Motor neuron (in vitro differentiated cells): ENCODE data around the gene NIPAL4. TPM values are rescaled to one million over a fixed set of nuclear protein-coding genes. Genes with fewer than 3 reads are reported as not detected.

Experiments used
- ATAC-seq, 8 experiments: fragments of 200-7000 bp; cut with Tn5 transposase; replicated peaks in 6 of 8; 2 replicates each; pipeline ENCODE4 v1.8.0; 2021; ENCODE audit warnings: mild to moderate bottlenecking in 8 of 8, moderate library complexity in 8 of 8
- H3K27ac ChIP-seq, 2 donors: fragments of 250-450 bp; sonication (Bioruptor Pico); 2 replicates each; pipeline ENCODE4 v1.9.0; 2021; ENCODE audit warnings: antibody characterized with exemption in 2 of 2, mild to moderate bottlenecking in 2 of 2, moderate library complexity in 1 of 2
- H3K4me1 ChIP-seq, 2 donors: fragments of 250-450 bp; sonication (Bioruptor Pico); replicated peaks in 1 of 2; 2 replicates each; pipeline ENCODE4 v1.6.1; 2021; ENCODE audit warnings: antibody characterized with exemption in 2 of 2, mild to moderate bottlenecking in 2 of 2, moderate library complexity in 1 of 2
- H3K4me3 ChIP-seq, 5 donors: fragments of 250-450 bp; sonication (Bioruptor Pico); 2 replicates each; pipeline ENCODE4 v1.9.0; 2021; ENCODE audit warnings: antibody characterized with exemption in 5 of 5, mild to moderate bottlenecking in 5 of 5, moderate library complexity in 4 of 5
- WGBS, 10 experiments: fragments of 450-650 bp; shearing (Covaris generic); methylation state at CpG; one replicate each; pipeline ENCODE4 v1.0.0; 2022; 5-methylcytosine and 5-hydroxymethylcytosine counted together
- in situ Hi-C, 9 experiments: fragments of 400-800 bp; cut with MboI; loops; one replicate each; pipeline ENCODE4 v1.15.0; 2021; ENCODE audit warnings: low sequenced_read_pairs in 9 of 9, low pct_unique_long_range_greater_than_20kb in 2 of 9; ENCODE audit not compliant: unreplicated experiment in 9 of 9
- total RNA-seq, 8 experiments: library from RNA; unstranded; fragments of 300-600 nt; gene quantifications; 2 replicates each; pipeline versions ENCODE4 v1.2.3 to v1.2.4, GENCODE V29; 2022

NIPAL4 gene
- total RNA-seq, 8 experiments from 2014 or later: 0.16 to 5.9 (median 0.62) TPM

DNA sequence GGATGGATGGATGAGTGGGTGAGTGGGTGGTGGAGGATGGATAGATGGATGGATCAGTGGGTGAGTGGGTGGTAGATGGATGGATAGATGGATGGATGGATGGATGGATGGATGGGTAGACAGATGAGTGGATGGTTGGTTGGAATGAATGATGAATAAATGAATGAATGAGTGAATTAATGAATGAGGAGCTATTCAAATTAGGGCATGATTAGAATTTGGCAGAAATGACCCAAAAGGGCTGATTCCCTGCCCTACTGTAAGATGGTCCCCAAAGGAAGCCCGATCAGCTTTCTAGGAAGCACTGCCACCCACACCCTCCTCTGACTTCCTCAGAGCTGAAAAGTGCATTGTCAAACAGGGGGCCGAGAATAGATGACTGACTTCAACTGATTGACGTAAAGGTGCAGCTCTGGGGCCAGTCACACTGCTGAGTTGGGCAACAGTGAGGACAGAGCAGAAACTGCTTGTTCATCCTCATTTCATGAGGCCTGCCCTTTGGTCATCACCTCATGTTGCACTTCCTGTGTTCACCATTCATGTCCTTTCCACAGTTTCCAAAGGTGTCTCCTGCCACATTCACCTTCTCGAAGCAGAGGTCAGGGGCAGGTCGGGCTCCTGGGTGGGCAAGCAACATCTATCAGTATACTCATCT, 34.3 kb downstream of the NIPAL4 start:
- Histone ChIP-seq H3K4me1 (peaks cover 0 to 3% of the 10 kb centered on the region in 2 donors), H3K27ac (no peak overlapping the region), H3K4me3 (no peak overlapping the region)
- no peak for ATAC-seq
- in situ Hi-C loops: loop anchor here in 2 of 9 experiments (25.0 kb wide), 2 partner anchors 157 to 218 kb away; a partner anchor contains a TSS
- WGBS, 10 experiments: 57 to 100% (median 89%) methylated on average over 1 to 4 of the region's 5 CpGs; no CpG with 5 or more reads in 1 of the 10 experiments

DNA sequence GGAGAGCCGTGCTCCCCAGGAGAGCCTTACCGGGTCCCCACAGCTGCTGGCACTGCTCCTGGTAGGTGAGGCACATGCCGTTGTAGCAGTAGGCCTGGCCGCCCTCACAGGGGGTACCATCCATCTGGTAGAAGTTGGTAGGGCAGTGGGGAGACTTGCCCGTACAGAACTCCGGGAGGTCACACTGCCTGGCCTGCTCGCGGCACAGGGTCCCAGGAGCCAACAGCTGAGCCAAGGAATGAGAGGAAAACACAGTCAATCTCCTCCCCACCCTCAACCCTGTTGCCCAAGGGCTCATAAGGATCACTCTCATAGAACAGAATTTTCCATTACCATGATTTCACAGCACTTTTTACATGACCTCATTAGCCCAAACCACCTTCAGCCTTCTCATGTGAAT, 36.9 kb downstream of the NIPAL4 start:
- WGBS, 10 experiments: 94 to 100% (median 100%) methylated on average over 1 to 3 of the region's 8 CpGs; no CpG with 5 or more reads in 7 of the 10 experiments
- H3K4me1 ChIP-seq: peaks cover 0 to 3% of the 10 kb centered on the region in 2 donors
- H3K4me3 ChIP-seq: no peak overlapping the region
- ATAC-seq: peak in 2 of 8 experiments; percentile 45 to 62
- no peak overlapping the region for H3K27ac ChIP-seq
- in situ Hi-C loops: loop anchor here in 2 of 9 experiments (25.0 kb wide), 2 partner anchors 160 to 215 kb away; a partner anchor contains a TSS

DNA sequence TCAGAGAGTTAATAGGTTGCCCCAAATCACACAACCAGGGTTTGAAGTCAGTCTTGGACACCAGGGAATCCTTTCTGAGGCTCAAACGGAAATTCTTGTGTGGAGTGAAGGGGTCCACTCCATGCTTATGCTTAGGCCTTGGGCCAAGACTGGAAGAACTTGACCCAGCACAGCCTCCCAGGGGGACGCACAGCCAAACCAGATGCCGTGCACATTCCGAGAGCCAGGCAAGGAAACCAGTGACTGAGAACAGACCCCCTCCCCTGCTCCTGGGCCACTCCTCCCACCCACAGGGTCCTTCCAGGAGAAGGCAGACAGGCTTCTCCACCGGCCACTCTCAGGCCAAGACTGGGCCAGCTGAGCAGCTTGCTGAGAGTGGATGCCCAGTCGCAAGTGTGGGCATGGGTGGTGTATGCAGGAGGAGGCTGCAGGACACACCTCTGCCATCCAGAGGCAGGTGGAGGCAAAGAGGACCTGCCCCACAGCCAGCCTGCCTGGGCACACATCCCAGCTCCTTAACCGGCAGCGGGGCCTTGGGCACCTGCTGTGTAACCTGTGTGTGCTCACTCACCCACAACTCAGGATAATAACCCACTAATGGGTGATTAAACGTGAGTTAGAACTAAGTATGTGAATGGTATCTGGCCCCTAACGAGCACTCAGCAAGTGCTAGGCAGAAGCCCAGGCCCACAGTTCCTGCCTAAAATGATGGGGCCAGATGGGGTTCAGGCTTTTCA, 38.0 kb downstream of the NIPAL4 start:
- ATAC-seq: peak in 1 of 8 experiments; percentile 59
- 96 to 100% (median 100%) methylated on average over 2 to 4 of the region's 10 CpGs; no CpG with 5 or more reads in 7 of the 10 experiments for WGBS, 10 experiments
- peaks cover 0 to 3% of the 10 kb centered on the region in 2 donors for H3K4me1 ChIP-seq
- H3K4me3 ChIP-seq: no peak overlapping the region
- H3K27ac ChIP-seq: no peak overlapping the region
- in situ Hi-C loops: loop anchor here in 2 of 9 experiments (25.0 kb wide), 2 partner anchors 161 to 214 kb away; a partner anchor contains a TSS

DNA sequence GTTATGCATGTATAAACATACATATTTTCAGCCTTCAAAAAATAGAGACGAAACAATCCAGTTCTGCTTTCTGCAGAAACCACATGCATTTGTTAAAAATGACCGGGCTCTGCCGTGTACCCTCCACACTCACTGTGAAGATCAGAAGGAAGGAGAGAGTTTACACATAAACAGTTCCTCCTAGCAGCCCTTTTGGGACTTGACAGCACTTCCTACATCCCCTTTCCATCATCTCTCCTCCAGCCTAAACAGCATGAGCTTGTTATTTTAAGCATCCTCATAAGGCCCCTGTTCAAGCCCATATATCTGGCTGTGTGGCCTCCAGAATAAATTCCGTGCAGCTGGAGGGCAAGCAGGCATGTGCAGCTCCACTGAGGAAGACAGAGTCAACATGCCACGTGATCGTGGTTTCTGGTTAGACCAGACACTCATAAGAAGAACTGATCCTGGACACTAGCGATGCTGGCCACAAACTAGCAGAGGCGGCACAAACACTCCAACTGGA, 42.2 kb downstream of the NIPAL4 start:
- Histone ChIP-seq H3K27ac (no peak overlapping the region), H3K4me3 (no peak overlapping the region), H3K4me1 (peaks cover 0 to 12% of the 10 kb centered on the region in 2 donors)
- 73 to 100% (median 91%) methylated on average over 1 to 7 of the region's 8 CpGs; no CpG with 5 or more reads in 2 of the 10 experiments for WGBS, 10 experiments
- in situ Hi-C loops: no loop called here
- ATAC-seq: no peak

DNA sequence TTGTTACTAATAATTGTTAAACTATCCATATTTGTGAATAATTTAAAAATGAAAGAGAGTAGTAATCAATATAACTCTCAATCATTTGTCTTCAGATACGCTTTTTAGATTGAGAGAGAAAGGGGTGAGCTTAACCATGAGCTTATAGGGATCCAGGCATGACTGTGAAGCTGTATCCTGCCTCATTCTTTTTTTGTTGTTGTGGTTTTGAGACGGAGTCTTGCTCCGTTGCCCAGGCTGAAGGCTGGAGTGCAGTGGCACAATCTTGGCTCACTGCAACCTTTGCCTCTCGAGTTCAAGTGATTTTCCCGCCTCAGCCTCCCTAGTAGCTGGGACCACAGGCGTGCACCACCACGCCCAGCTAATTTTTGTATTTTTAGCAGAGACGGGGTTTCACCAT, 44.0 kb downstream of the NIPAL4 start:
- in situ Hi-C loops: no loop called here
- peaks cover 8 to 17% of the 10 kb centered on the region in 2 donors for H3K4me1 ChIP-seq
- ATAC-seq: no peak
- no peak overlapping the region for H3K4me3 ChIP-seq
- WGBS, 10 experiments: 60 to 100% (median 98%) methylated on average over 1 to 5 of the region's 8 CpGs; no CpG with 5 or more reads in 2 of the 10 experiments
- no peak overlapping the region for H3K27ac ChIP-seq

DNA sequence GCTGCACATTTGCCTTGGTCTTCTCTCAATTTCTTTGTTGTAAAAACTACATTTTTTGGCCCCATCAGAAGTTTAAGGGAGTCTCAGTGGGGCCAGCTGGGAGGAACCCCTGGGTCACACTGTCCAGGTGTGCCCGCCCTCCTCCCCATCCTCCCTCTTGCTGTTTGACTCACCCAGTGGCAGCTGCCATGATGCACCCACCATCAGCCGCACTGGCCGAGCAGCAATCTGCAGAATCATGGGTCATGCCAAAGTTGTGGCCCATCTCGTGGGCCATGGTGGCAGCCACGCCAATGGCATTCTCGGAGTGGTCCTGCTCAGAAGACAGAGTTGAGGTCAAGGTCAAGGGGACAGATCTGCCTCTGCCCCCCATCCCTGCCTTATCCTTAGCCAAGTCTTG, 45.5 kb downstream of the NIPAL4 start:
- in situ Hi-C loops: no loop called here
- no peak overlapping the region for H3K27ac ChIP-seq
- WGBS, 10 experiments: 86 to 100% (median 100%) methylated on average over 1 to 4 of the region's 6 CpGs; no CpG with 5 or more reads in 4 of the 10 experiments
- H3K4me1 ChIP-seq: peaks cover 13 to 25% of the 10 kb centered on the region in 2 donors
- ATAC-seq: no peak
- H3K4me3 ChIP-seq: no peak overlapping the region

DNA sequence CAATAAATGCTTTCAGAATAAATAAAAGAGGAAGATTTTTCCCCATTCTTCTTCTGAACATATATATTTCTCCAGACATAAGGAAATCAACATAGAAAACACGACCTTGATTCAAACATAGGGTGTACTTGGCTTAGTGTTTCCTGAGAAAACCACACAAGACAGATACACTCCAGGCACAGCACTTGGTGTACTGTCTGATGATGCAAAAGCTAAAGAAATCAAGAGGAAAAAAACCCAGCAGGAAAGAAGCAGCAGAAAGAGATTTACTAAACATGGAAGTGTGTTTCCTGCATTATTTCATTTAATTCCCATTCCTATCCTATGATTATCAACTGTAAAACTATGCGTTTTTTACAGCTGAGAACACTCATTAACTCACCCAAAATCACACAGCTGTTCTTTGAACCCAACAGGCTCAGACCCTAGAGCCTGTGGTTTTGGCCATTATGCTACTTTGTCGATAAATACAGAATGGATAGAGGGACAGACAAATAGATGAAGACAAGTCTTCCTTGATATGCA, 46.1 kb downstream of the NIPAL4 start:
- no peak for ATAC-seq
- Histone ChIP-seq H3K27ac (no peak overlapping the region), H3K4me1 (peaks cover 13 to 25% of the 10 kb centered on the region in 2 donors), H3K4me3 (no peak overlapping the region)
- in situ Hi-C loops: no loop called here
- WGBS, 10 experiments: 58 to 100% (median 68%) methylated on average over 1 to 3 of the region's 3 CpGs; no CpG with 5 or more reads in 1 of the 10 experiments

DNA sequence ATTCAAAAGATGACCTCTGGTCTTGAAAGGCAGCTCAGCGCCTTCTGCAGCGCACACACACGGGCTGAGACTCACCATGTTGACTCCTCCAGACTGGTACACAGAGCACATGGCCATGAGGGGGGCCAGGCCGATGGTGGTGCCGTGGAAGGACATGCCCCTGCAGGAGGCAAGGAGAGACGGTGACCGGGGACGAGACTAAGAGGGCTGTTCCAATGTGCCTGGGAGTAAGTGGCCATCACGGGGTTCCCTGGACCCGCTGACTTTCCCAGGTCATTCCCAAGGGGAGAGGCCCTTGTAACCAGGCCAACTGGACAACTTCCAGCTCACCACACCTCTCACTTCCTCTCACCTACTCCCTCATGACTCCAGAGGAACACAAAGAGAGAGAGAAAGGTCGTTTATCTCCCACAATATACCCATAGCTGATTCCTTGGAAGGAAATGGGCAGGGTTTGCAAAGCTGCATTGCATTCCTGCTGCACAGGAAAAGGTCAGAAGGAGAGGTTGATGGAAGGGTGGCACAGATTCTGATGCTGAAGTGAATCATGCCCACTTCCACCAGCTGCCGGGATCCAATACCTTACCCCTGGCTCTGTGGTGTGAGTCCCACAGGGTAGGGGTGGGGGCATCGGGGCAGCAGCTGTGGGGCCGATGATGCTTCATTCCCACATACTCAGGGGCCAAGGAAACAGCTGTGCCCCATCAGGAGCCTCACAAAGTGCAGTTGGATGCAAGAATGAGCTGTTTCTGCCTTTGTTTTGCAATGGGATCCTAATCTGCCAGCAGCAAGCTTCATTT, 47.2 kb downstream of the NIPAL4 start:
- Histone ChIP-seq H3K27ac (no peak overlapping the region), H3K4me3 (no peak overlapping the region), H3K4me1 (peaks cover 18 to 25% of the 10 kb centered on the region in 2 donors)
- ATAC-seq: peak in 1 of 8 experiments; percentile 5
- WGBS, 10 experiments: 20 to 100% (median 93%) methylated on average over 1 to 10 of the region's 14 CpGs; no CpG with 5 or more reads in 2 of the 10 experiments
- in situ Hi-C loops: no loop called here

DNA sequence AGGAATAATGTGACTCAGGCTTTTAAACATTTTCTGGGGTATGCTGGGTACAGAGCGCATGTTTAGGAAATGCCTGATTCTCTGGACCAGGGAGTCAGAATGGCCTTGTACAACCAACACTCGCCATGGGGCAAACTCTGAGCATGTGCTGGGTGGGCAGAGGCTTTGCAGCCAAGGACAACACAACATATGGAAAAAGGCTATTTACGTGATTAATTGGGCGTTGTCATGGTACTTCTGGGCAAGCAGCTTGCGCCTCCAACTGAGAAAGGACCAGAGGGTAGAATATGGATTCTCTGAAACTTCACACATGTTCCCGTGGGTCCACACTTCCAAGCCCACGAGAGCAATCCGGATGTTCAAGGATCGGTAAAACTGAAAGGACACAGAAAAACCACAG, 49.1 kb downstream of the NIPAL4 start:
- Histone ChIP-seq H3K27ac (no peak overlapping the region), H3K4me1 (peaks cover 18 to 25% of the 10 kb centered on the region in 2 donors), H3K4me3 (no peak overlapping the region)
- in situ Hi-C loops: no loop called here
- WGBS, 10 experiments: 39 to 96% (median 79%) methylated on average over 2 to 9 of the region's 9 CpGs; no CpG with 5 or more reads in 2 of the 10 experiments
- peak in 3 of 8 experiments; percentile 29 to 71 (median 45) for ATAC-seq

DNA sequence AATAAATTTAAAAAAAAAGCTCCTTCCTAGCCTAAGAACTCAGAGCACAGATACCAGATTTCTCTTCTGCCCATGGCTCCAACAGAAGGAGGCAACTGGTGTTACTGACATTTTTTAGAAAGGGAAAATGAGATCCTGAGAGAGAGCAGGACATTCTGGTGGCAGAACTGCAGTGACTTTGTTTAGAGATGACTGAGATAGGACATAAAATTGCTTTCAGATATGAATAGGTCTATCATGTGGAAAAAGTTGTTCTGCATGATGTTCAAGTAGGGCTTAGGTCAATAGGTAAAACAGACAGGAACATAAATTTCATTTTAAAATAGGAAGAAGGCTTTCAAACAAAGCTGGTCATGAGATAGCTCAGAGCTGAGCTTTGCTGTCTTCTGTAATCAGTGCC, 49.6 kb downstream of the NIPAL4 start:
- Histone ChIP-seq H3K4me1 (peaks cover 22 to 29% of the 10 kb centered on the region in 2 donors), H3K4me3 (no peak overlapping the region), H3K27ac (no peak overlapping the region)
- no peak for ATAC-seq
- in situ Hi-C loops: no loop called here

DNA sequence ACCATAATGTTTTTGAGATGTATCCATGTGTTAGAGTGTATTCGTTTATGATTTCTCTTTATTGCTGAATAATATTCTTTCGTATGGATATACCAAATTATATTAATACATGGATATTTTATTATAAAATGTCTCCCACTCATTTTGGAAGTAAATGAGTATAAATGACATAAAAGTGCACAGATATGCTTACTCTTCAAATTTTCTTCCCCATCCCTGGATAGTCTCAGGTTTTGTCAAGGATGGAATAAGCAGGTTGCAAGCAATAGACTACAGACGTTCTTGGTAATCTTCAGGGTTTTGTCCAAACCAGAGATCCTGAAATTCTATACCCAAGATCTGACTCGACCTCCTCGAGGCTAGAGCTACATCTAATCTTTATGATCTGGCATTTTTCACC, 50.7 kb downstream of the NIPAL4 start:
- Histone ChIP-seq H3K4me3 (no peak overlapping the region), H3K4me1 (peaks cover 33 to 40% of the 10 kb centered on the region in 2 donors), H3K27ac (no peak overlapping the region)
- 64 to 100% (median 93%) methylated on average over 2 to 5 of the region's 5 CpGs for WGBS, 10 experiments
- no peak for ATAC-seq
- in situ Hi-C loops: no loop called here
